Cardiac fibroblast (primary cell): ENCODE results near the gene LBR.
A peak's percentile ranks its signal among the peaks of the same experiment; 100 is the strongest.

Experiments
- DNase-seq, 2 donors: peaks; one replicate each; pipeline versions ENCODE4 v3.0.0 to v3.0.0-alpha.2; 2010; ENCODE audit warnings: low read depth in 2 of 2
- H3K4me3 ChIP-seq, 2 donors: replicated peaks in 1 of 2; 1 replicate in 1 of 2; 2 replicates in 1 of 2; pipeline ENCODE4 v1.5.1; 2011; ENCODE audit warnings: low read depth in 2 of 2, low read length in 2 of 2, mild to moderate bottlenecking in 2 of 2, moderate library complexity in 1 of 2
- TF ChIP-seq, protein P1 (sequence below): IDR thresholded peaks from one replicate; pipeline ENCODE4 v1.5.1; 2011; ENCODE audit warnings: low read depth, mild to moderate bottlenecking, low read length, inconsistent platforms

LBR gene

GRCh38 chr1:225437710-225438437 is 10.0 kb upstream of the LBR start:
- TF ChIP-seq, protein P1, sequence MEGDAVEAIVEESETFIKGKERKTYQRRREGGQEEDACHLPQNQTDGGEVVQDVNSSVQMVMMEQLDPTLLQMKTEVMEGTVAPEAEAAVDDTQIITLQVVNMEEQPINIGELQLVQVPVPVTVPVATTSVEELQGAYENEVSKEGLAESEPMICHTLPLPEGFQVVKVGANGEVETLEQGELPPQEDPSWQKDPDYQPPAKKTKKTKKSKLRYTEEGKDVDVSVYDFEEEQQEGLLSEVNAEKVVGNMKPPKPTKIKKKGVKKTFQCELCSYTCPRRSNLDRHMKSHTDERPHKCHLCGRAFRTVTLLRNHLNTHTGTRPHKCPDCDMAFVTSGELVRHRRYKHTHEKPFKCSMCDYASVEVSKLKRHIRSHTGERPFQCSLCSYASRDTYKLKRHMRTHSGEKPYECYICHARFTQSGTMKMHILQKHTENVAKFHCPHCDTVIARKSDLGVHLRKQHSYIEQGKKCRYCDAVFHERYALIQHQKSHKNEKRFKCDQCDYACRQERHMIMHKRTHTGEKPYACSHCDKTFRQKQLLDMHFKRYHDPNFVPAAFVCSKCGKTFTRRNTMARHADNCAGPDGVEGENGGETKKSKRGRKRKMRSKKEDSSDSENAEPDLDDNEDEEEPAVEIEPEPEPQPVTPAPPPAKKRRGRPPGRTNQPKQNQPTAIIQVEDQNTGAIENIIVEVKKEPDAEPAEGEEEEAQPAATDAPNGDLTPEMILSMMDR, result peak; percentile 74
- peak; percentile 45 to 72 for DNase-seq
- no peak overlapping the region for H3K4me3 ChIP-seq

GRCh38 chr1:225435957-225436392 is 8.1 kb upstream of the LBR start:
- no peak overlapping the region for H3K4me3 ChIP-seq
- DNase-seq, result no peak
- TF ChIP-seq, protein P1, result no peak

DNA sequence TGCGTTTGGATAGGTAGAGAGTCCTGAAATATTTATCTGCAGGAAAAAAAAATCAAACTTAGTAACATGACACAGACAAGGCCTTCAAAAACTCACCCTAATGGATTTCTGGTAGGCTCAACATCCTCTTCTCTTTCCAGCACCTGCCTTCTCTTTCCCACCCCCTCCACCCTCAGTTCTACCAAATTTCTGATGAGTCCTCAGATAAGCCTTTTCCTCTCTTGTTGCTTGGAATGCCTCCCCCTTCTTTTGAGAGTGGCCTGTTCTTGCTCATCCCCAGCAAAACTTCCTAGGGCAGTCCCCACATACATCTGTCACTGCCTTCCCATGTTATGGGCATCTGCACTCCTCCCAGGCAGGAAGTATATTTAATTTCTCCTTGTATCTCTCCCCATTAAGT is 7.6 kb upstream of the LBR start:
- no peak for DNase-seq
- TF ChIP-seq, protein P1, result no peak

GRCh38 chr1:225435076-225435475 is 7.2 kb upstream of the LBR start:
- TF ChIP-seq, protein P1, result no peak
- no peak for DNase-seq
- H3K4me3 ChIP-seq, result no peak overlapping the region

More for the DNA sequence above, 7.6 kb upstream of the LBR start:
- no peak overlapping the region for H3K4me3 ChIP-seq

DNA sequence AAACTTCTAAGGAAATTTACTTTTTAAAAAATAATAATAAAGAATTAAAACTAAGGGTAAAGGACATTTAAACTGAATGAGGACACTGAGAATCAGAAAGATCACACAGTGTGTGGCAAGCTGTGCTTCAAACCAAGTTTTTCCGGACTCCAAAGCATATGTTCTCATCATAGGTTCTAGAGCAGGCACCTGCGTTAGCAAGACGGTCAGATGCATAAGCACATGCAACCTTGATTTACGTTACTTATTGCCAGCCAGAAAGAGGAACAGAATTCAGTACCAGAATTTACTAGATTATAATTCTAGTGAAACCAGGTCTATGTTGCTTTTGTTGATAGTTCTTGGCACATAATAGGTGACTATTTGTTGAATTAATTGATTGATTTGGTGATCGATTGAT is 6.2 kb upstream of the LBR start:
- TF ChIP-seq, protein P1, result no peak
- no peak overlapping the region for H3K4me3 ChIP-seq
- no peak for DNase-seq

GRCh38 chr1:225431081-225431863 is 3.4 kb upstream of the LBR start:
- H3K4me3 ChIP-seq, result no peak overlapping the region
- TF ChIP-seq, protein P1, result no peak
- DNase-seq, result no peak
